ENCODE measurements around the gene TTC23.

Gene TTC23

GRCh38 chr15:99102332-99103235 is 146.8 kb downstream of the TTC23 start:
- no peak for DNase-seq (ENCODE audit: low spot score)

- DNase-seq (ENCODE audit: low spot score) = no peak
Measured at GRCh38 chr15:99101501-99101900, 147.9 kb downstream of the TTC23 start.

- DNase-seq (ENCODE audit: low spot score) = peak; percentile 83
Measured at GRCh38 chr15:99100245-99101173, 148.9 kb downstream of the TTC23 start.

GRCh38 chr15:99099661-99100060 is 149.7 kb downstream of the TTC23 start:
- no peak for DNase-seq (ENCODE audit: low spot score)

GRCh38 chr15:99098991-99099390 is 150.4 kb downstream of the TTC23 start:
- DNase-seq (ENCODE audit: low spot score) = no peak

- DNase-seq (ENCODE audit: low spot score) = no peak
Measured at GRCh38 chr15:99098426-99098825, 151.0 kb downstream of the TTC23 start.

- DNase-seq (ENCODE audit: low spot score) = no peak
Measured at GRCh38 chr15:99097441-99098410, 151.7 kb downstream of the TTC23 start.

- DNase-seq (ENCODE audit: low spot score) = no peak
Measured at GRCh38 chr15:99096894-99097426, 152.4 kb downstream of the TTC23 start.

GRCh38 chr15:99096173-99096893 is 153.0 kb downstream of the TTC23 start:
- DNase-seq (ENCODE audit: low spot score) = no peak

- DNase-seq (ENCODE audit: low spot score) = no peak
Measured at GRCh38 chr15:99095626-99096025, 153.8 kb downstream of the TTC23 start.

GRCh38 chr15:99092554-99093172 is 156.7 kb downstream of the TTC23 start:
- DNase-seq (ENCODE audit: low spot score) = no peak

GRCh38 chr15:99090938-99091337 is 158.4 kb downstream of the TTC23 start:
- no peak for DNase-seq (ENCODE audit: low spot score)

- no peak for DNase-seq (ENCODE audit: low spot score)
Measured at GRCh38 chr15:99090011-99090699, 159.2 kb downstream of the TTC23 start.

- no peak for DNase-seq (ENCODE audit: low spot score)
Measured at GRCh38 chr15:99087405-99087943, 161.9 kb downstream of the TTC23 start.

GRCh38 chr15:99086327-99086667 is 163.1 kb downstream of the TTC23 start:
- no peak for DNase-seq (ENCODE audit: low spot score)
